T-helper 2 cell treated with Interferon-gamma antibody and Interleukin-4, amounts not matched to agents 5 μg/mL and 100 μg/mL, for 36 hours (primary cell): ENCODE measurements around the gene C2.

Source experiments
- DNase-seq: peaks from one replicate; pipeline ENCODE4 v3.0.0; 2021; ENCODE audit warnings: low spot score
- H3K27ac Mint-ChIP-seq: one replicate; pipeline ENCODE4 v1.8.0; 2021; ENCODE audit warnings: mild to moderate bottlenecking, mixed read lengths
- H3K27me3 Mint-ChIP-seq: one replicate; pipeline ENCODE4 v1.8.0; 2021; ENCODE audit warnings: low read depth, mixed read lengths
- H3K36me3 Mint-ChIP-seq: one replicate; pipeline ENCODE4 v1.8.0; 2021; ENCODE audit warnings: low read depth, mixed read lengths
- H3K4me1 Mint-ChIP-seq: one replicate; pipeline ENCODE4 v1.8.0; 2021; ENCODE audit warnings: low read depth, mixed read lengths
- H3K4me3 Mint-ChIP-seq: one replicate; pipeline ENCODE4 v1.8.0; 2022; ENCODE audit warnings: mild to moderate bottlenecking, moderate library complexity, mixed read lengths
- H3K9me3 Mint-ChIP-seq: one replicate; pipeline ENCODE4 v1.8.0; 2021; ENCODE audit warnings: mixed read lengths

C2 gene

DNA sequence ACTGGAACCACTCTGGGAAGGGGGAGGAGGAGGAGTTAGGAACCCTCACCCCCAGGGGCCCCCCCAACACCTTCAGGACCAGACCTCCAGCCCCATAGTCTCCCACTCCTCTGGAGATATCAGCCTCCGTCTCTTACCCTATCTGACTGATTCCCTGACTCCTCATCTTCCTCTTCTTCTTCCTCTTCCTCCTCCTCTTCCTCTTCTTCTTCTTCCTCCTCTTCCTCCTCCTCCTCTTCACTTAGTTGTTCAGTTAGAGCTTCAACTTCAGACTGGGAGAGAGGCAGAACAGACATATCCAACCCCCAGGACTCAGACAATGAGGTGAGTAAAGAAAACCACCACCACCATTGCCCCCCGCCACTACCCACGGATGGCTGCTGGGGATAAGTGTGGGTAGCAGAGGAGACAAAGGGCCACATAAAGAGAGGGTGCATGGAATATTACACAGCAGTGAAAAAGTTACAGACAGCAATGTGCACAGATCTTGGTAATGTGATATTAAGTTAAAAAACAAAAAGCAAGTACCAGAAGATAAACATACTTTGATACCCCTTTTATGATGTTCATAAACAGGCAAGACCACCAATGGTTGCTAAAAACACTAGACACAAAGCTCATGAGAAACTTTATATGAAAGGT, 38.1 kb upstream of the C2 start:
- no peaks in the 10 kb centered on the region for H3K27me3 Mint-ChIP-seq
- peaks cover 50% of the 10 kb centered on the region for H3K36me3 Mint-ChIP-seq
- peaks cover 1% of the 10 kb centered on the region for H3K4me1 Mint-ChIP-seq
- no peak overlapping the region for H3K27ac Mint-ChIP-seq
- no peak for DNase-seq
- H3K9me3 Mint-ChIP-seq, result no peaks in the 10 kb centered on the region
- no peak overlapping the region for H3K4me3 Mint-ChIP-seq

GRCh38 chr6:31892821-31893220, 34.7 kb upstream of the C2 start:
- no peaks in the 10 kb centered on the region for H3K9me3 Mint-ChIP-seq
- no peak overlapping the region for H3K27ac Mint-ChIP-seq
- DNase-seq, result no peak
- H3K4me3 Mint-ChIP-seq, result no peak overlapping the region
- no peaks in the 10 kb centered on the region for H3K27me3 Mint-ChIP-seq
- H3K4me1 Mint-ChIP-seq, result peaks cover 10% of the 10 kb centered on the region
- H3K36me3 Mint-ChIP-seq, result peaks cover 44% of the 10 kb centered on the region

DNA sequence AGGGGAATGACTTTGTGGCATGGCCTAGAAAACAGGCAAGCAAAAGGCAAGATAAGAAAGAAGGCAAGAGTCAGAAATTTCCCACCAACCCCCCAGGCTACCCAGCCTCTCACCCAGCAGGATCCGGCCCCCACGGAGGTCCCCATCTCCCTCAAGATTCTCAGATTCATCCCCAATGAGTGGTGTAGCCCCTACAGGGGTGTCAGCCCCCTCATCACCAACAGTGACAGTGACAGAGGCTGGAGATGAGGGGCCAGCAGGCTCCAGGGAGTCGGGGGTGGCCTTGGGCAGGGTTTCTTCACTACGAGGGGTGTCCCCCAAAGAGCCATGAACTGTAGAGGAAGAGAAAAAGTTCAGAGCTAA, 31.0 kb upstream of the C2 start:
- Mint-ChIP-seq H3K4me1 (peaks cover 19% of the 10 kb centered on the region), H3K36me3 (peaks cover 31% of the 10 kb centered on the region), H3K4me3 (peak overlapping the region; percentile 90), H3K27me3 (no peaks in the 10 kb centered on the region), H3K27ac (peak overlapping the region; percentile 82), H3K9me3 (no peaks in the 10 kb centered on the region)
- no peak for DNase-seq

GRCh38 chr6:31896856-31897611, 30.5 kb upstream of the C2 start:
- Mint-ChIP-seq H3K9me3 (no peaks in the 10 kb centered on the region), H3K27me3 (no peaks in the 10 kb centered on the region), H3K4me1 (peaks cover 19% of the 10 kb centered on the region), H3K27ac (peak overlapping the region; percentile 82), H3K4me3 (peak overlapping the region; percentile 90), H3K36me3 (peaks cover 27% of the 10 kb centered on the region)
- DNase-seq, result no peak

DNA sequence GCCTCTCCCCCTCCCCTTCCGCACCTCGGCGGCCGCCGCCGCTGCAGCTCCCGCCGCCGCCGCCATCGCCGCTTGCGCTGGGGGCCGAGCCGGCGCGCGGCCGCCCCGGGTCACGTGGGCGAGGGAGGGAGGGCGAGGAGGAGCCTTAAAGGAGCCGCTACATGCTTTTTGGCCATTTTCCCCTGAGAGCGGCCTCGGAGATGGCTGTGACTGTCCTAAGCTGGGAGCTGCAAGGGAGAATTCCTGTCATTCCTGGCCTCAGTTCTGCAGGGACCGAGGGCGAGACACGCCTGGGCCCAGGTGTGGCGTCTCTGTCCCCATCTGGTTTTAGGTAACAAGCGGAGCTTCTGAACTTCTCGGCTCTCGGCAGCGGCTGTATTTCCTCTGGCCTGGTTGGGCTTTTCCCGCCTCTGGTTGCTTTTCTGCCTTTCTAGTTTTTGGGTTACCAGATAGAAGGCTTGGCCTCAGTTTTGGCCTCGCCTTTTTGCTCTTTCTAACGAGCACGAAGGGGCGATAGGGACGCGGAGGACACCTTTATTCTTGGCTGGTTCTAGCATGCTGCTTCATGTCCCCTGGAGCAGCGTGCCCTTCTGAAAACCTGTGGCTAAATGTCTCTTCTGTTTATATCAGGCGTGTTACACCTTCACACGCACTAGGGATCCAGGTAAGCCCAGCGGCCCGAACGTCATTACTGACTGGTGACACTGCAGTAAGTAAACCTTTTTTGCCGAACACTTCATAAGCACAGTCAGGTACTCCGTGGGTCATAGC, 29.7 kb upstream of the C2 start, which contains the start of gene EHMT2:
Gene EHMT2 (minus strand): TSS at position 87 of the 771 bp plus-strand sequence. CDS start 21 bp downstream, at position 66.
- Mint-ChIP-seq H3K4me1 (peaks cover 24% of the 10 kb centered on the region), H3K9me3 (no peaks in the 10 kb centered on the region), H3K27ac (peak within 1 kb of the TSS; percentile 94), H3K27me3 (no peaks in the 10 kb centered on the region), H3K36me3 (peaks cover 21% of the 10 kb centered on the region), H3K4me3 (peak within 1 kb of the TSS; percentile 99)
- peak; percentile 87 for DNase-seq

GRCh38 chr6:31898383-31899011, 29.0 kb upstream of the C2 start:
- H3K4me3 Mint-ChIP-seq, result peak overlapping the region; percentile 99
- peaks cover 27% of the 10 kb centered on the region for H3K4me1 Mint-ChIP-seq

GRCh38 chr6:31899215-31899614, 28.3 kb upstream of the C2 start:
- peaks cover 27% of the 10 kb centered on the region for H3K4me1 Mint-ChIP-seq
- peak overlapping the region; percentile 71 for H3K27ac Mint-ChIP-seq
- peak overlapping the region; percentile 68 for H3K4me3 Mint-ChIP-seq

More at GRCh38 chr6:31898383-31899011, 29.0 kb upstream of the C2 start:
- H3K9me3 Mint-ChIP-seq, result no peaks in the 10 kb centered on the region
- peaks cover 16% of the 10 kb centered on the region for H3K36me3 Mint-ChIP-seq
- no peak for DNase-seq
- no peaks in the 10 kb centered on the region for H3K27me3 Mint-ChIP-seq
- H3K27ac Mint-ChIP-seq, result peak overlapping the region; percentile 94

GRCh38 chr6:31899882-31900722, 27.4 kb upstream of the C2 start:
- no peak overlapping the region for H3K27ac Mint-ChIP-seq
- H3K4me3 Mint-ChIP-seq, result peak overlapping the region; percentile 68
- no peaks in the 10 kb centered on the region for H3K27me3 Mint-ChIP-seq
- H3K9me3 Mint-ChIP-seq, result no peaks in the 10 kb centered on the region
- H3K4me1 Mint-ChIP-seq, result peaks cover 27% of the 10 kb centered on the region
- H3K36me3 Mint-ChIP-seq, result peaks cover 11% of the 10 kb centered on the region
- no peak for DNase-seq

More at GRCh38 chr6:31899215-31899614, 28.3 kb upstream of the C2 start:
- Mint-ChIP-seq H3K9me3 (no peaks in the 10 kb centered on the region), H3K36me3 (peaks cover 14% of the 10 kb centered on the region), H3K27me3 (no peaks in the 10 kb centered on the region)
- DNase-seq, result no peak

- no peak overlapping the region for H3K27ac Mint-ChIP-seq
- DNase-seq, result no peak
- no peaks in the 10 kb centered on the region for H3K27me3 Mint-ChIP-seq
- H3K4me3 Mint-ChIP-seq, result peak overlapping the region; percentile 57
- no peaks in the 10 kb centered on the region for H3K9me3 Mint-ChIP-seq
- H3K36me3 Mint-ChIP-seq, result peaks cover 6% of the 10 kb centered on the region
- peaks cover 22% of the 10 kb centered on the region for H3K4me1 Mint-ChIP-seq
Observed at GRCh38 chr6:31900917-31901414, 26.6 kb upstream of the C2 start.

GRCh38 chr6:31901415-31901952, 26.0 kb upstream of the C2 start:
- peak; percentile 40 for DNase-seq
- Mint-ChIP-seq H3K9me3 (no peaks in the 10 kb centered on the region), H3K27ac (no peak overlapping the region), H3K36me3 (peaks cover 6% of the 10 kb centered on the region), H3K27me3 (no peaks in the 10 kb centered on the region), H3K4me3 (peak overlapping the region; percentile 57), H3K4me1 (peaks cover 22% of the 10 kb centered on the region)

GRCh38 chr6:31901953-31902643, 25.4 kb upstream of the C2 start, which contains the start of gene ZBTB12:
Gene ZBTB12, minus strand, starts transcription at chr6:31902086. Its CDS starts 781 bp downstream, at chr6:31901305.
- Mint-ChIP-seq H3K27me3 (no peaks in the 10 kb centered on the region), H3K36me3 (peaks cover 5% of the 10 kb centered on the region), H3K9me3 (no peaks in the 10 kb centered on the region), H3K27ac (peak within 1 kb of the TSS; percentile 82), H3K4me1 (peaks cover 20% of the 10 kb centered on the region), H3K4me3 (peak within 1 kb of the TSS; percentile 86)
- DNase-seq, result peak; percentile 92

DNA sequence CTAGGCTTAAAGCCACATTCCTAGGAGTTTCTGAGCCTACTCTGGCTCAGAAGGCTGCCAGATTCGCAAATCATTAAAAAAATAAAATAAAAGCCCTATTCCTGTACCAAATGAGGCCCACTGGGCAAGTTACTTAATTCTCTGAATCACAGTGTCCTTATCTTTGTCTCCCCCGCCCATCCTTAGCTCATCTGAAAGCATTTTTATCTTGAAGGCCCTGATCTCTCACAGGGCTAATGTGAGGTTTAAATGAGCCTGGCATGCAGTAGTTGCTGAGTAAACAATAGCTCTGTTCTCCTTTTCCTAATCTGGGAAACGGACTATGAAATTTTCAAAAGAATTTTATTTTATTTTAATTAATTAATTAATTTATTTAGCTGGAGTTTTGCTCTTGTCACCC, 23.6 kb upstream of the C2 start:
- no peak overlapping the region for H3K27ac Mint-ChIP-seq
- H3K36me3 Mint-ChIP-seq, result no peaks in the 10 kb centered on the region
- H3K4me3 Mint-ChIP-seq, result no peak overlapping the region
- no peaks in the 10 kb centered on the region for H3K9me3 Mint-ChIP-seq
- peaks cover 20% of the 10 kb centered on the region for H3K4me1 Mint-ChIP-seq
- no peaks in the 10 kb centered on the region for H3K27me3 Mint-ChIP-seq
- DNase-seq, result no peak
